Duodenal mucosa (tissue), 2 donors: ENCODE data around the gene CUL1.

Source experiments
- H3K27ac ChIP-seq: one replicate; pipeline ENCODE4 v1.7.0; 2013; ENCODE audit warnings: low read depth, low read length
- H3K27me3 ChIP-seq, 2 donors: one replicate each; pipeline ENCODE4 v1.7.0; 2013; ENCODE audit warnings: low read length in 2 of 2, control low read depth in 1 of 2; ENCODE audit not compliant: insufficient read depth in 2 of 2, control insufficient read depth in 1 of 2
- H3K36me3 ChIP-seq, 2 donors: one replicate each; pipeline ENCODE4 v1.7.0; 2013; ENCODE audit warnings: low read length in 2 of 2, control low read depth in 1 of 2; ENCODE audit not compliant: insufficient read depth in 2 of 2, control insufficient read depth in 1 of 2
- H3K4me1 ChIP-seq, 2 donors: one replicate each; pipeline ENCODE4 v1.7.0; 2013; ENCODE audit warnings: low read length in 2 of 2, control low read depth in 1 of 2; ENCODE audit not compliant: insufficient read depth in 2 of 2, control insufficient read depth in 1 of 2
- H3K4me3 ChIP-seq, 2 donors: one replicate each; pipeline ENCODE4 v1.7.0; 2013; ENCODE audit warnings: low read length in 2 of 2, low read depth in 1 of 2
- H3K9ac ChIP-seq, 2 donors: one replicate each; pipeline ENCODE4 v1.7.0; 2013; ENCODE audit warnings: low read length in 2 of 2, low read depth in 1 of 2
- H3K9me3 ChIP-seq, 2 donors: one replicate each; pipeline ENCODE4 v1.7.0; 2013; ENCODE audit warnings: low read length in 2 of 2, control low read depth in 1 of 2; ENCODE audit not compliant: control insufficient read depth in 1 of 2

CUL1 gene

DNA sequence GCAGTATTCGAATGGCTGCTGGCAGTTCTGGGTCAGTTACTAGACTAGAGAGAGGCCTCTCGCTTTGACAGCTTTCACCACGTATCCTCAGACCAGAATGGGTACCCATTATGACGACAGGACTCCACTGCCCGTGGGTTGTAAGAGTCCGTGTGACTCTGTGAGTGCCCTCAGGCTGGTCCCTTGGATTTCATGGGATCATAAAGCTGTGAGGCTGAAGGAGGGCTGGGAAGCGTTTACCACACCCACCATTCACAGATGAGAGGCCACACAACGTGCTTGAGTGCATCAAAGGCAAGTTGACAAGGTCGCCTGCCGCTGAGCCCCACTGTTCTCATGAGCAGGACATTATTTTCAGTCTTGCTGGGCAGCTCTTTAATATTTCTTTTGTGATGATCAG lies 98.1 kb downstream of the CUL1 start:
- peaks cover 32 to 88% of the 10 kb centered on the region in 2 donors for H3K36me3 ChIP-seq
- H3K27ac ChIP-seq = no peak overlapping the region
- H3K9ac ChIP-seq = no peak overlapping the region

DNA sequence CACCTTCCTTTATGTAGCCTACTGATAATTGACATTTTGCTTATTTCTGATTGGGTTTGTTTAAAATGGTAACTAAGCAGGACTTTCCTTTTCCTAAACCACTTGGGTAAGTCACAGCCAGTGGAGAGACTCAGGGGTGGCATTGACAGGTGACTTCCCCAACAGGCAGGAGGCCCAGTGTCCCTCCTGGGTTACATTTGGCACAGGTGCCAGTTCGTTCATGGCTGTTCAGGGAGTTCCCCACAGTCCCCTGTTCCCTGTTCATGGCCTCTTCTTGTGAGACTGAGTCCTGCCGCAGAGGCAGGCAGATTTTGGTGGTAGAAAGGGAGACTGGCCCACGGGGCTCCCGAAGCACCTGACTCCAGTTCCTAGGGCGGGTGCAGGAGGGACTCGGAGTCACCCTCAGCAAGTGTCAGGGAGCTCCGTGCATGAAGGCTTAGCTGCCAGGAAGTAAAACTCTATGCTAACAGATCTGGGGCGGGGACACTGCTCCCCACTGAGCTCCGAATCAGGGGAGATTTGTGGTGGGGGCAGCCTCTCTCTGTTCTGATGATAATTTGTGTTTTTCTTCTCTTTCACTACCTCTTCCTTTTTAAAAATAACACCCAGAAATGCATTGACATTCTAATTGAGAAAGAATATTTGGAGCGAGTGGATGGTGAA lies 101.3 kb downstream of the CUL1 start:
- peaks cover 32 to 73% of the 10 kb centered on the region in 2 donors for H3K36me3 ChIP-seq
- no peak overlapping the region for H3K9ac ChIP-seq
- H3K9me3 ChIP-seq = no peaks in the 10 kb centered on the region
- H3K4me1 ChIP-seq = no peaks in the 10 kb centered on the region
- no peaks in the 10 kb centered on the region for H3K27me3 ChIP-seq
- H3K27ac ChIP-seq = no peak overlapping the region
- no peak overlapping the region for H3K4me3 ChIP-seq

More for the DNA sequence above, 98.1 kb downstream of the CUL1 start:
- Histone ChIP-seq H3K4me1 (no peaks in the 10 kb centered on the region), H3K27me3 (no peaks in the 10 kb centered on the region), H3K9me3 (no peaks in the 10 kb centered on the region), H3K4me3 (no peak overlapping the region)

DNA sequence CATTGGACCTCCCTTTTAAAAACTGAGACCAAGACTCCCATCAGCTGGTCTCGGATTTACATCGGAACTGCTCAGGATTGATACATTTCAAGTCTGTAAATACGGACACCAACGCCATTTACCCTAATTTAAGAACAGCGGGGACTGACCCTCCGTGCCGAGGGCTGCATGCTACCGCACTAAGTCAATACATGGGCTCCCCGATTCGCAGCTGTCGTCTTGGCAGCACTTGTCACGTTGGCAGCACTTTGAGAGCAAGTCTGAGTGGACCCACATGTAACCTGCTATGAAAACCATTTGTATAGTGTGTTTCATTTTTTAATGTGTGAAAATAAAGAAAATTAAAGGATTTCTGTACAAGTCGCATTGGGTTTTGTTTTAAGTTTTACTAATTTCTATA lies 102.0 kb downstream of the CUL1 start:
- Histone ChIP-seq H3K9ac (no peak overlapping the region), H3K27ac (no peak overlapping the region), H3K4me1 (no peaks in the 10 kb centered on the region), H3K36me3 (peaks cover 29 to 70% of the 10 kb centered on the region in 2 donors), H3K9me3 (no peaks in the 10 kb centered on the region), H3K27me3 (no peaks in the 10 kb centered on the region), H3K4me3 (no peak overlapping the region)

DNA sequence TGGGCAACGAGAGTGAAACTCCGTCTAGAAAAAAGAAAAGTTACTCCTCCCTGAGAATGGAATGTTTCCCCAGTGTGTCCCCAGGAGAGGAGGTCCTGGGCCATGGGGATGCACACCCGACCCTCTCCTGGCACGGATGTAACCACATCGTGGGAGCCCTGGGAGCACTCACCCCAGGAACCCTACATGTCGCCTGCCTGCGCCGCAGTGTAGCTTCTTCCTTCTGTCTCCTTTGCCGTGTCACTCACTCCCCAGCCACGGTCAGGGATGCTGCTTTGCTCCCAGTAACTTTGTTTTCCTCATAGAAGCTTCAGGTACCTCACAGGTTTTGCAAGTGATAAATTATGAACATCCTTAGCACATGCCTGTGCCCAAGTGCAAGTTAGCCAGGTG lies 103.4 kb downstream of the CUL1 start:
- Histone ChIP-seq H3K4me1 (no peaks in the 10 kb centered on the region), H3K36me3 (peaks cover 23 to 68% of the 10 kb centered on the region in 2 donors), H3K9ac (no peak overlapping the region), H3K4me3 (no peak overlapping the region), H3K9me3 (no peaks in the 10 kb centered on the region), H3K27ac (no peak overlapping the region), H3K27me3 (no peaks in the 10 kb centered on the region)

DNA sequence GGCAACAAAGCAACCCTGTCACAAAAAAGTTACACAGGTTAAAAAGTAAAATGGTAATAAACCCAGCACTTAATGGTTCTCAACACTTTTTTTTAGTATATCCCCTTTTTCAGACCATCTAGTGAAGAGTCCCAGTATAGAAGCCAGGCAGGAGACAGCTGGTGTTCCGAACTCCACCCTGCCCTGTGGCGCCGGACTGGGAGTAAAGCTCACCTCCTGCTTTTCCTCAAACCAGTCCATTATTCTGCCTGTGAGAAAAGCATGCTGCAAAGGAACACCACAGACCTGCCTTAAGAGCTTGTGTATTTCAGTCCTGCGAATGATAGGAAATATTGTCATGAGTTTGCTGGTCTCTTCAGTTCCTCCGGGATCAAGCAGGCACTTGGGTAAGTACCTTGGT lies 104.4 kb downstream of the CUL1 start:
- Histone ChIP-seq H3K9ac (no peak overlapping the region), H3K36me3 (peaks cover 20 to 68% of the 10 kb centered on the region in 2 donors), H3K9me3 (no peaks in the 10 kb centered on the region), H3K27me3 (no peaks in the 10 kb centered on the region), H3K4me1 (no peaks in the 10 kb centered on the region), H3K4me3 (no peak overlapping the region), H3K27ac (no peak overlapping the region)

DNA sequence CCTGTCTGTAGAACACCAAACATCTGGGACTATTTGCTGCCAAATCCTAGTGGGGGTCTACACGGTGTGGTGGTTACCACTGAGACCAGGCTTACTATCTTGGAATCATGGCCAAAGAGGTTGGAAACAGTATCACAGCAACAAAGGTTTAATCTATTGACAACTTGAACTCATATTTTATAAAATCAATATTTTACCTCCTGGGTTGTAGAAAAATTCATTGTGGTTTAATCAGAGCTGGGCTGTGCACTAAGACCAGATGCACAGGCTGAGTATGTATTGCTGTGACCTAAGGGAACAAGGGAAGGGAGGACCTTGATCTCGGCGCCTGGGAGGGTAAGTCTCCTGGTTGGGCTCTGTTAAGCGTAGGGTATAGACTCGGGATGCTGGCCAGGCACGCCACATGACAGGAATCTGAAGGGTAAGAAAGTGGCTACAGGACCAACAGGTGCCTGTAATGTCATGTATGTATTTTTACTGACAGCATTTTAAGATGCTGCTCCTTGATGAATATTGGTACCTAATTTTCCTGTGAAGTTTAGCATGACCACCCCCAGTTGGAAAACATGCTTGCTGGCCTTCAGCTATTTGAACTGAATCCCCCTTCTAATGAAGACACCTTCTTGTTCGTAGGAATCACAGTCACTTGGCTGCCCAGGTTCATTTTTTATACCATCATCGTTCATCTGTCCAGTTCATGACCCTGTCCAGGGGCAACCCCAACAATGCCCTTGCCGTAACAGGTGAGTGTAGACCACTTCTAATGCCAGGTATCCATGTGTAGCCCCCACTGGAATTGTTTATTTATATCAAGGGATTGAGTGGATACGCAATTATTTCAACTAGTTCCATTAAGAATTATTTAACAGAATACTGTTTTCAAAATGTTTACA lies 105.9 kb downstream of the CUL1 start:
- no peaks in the 10 kb centered on the region for H3K4me1 ChIP-seq
- H3K27ac ChIP-seq = no peak overlapping the region
- no peaks in the 10 kb centered on the region for H3K9me3 ChIP-seq
- no peaks in the 10 kb centered on the region for H3K27me3 ChIP-seq
- no peak overlapping the region for H3K4me3 ChIP-seq
- peaks cover 9 to 66% of the 10 kb centered on the region in 2 donors for H3K36me3 ChIP-seq
- no peak overlapping the region for H3K9ac ChIP-seq

DNA sequence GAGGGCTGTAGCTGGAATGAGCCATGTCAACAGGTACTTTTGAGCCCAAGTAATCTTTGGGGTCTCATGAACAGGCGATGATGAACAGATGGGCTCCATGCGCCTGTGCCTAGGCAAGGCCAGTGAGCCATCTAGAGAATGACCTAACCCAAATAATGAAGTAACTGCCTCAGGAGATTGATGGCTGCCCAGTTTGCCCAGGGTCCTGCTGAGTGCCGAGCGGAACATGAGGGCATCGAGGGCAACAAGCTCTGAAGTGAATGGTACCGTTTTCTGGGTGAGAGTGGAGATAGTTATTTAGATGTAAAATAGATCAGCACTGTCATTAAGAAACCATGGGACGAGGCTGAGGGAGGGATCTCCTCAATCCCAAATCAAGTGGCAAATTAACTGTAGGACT lies 107.5 kb downstream of the CUL1 start:
- Histone ChIP-seq H3K9ac (no peak overlapping the region), H3K36me3 (peaks cover 2 to 57% of the 10 kb centered on the region in 2 donors), H3K4me3 (no peak overlapping the region), H3K9me3 (no peaks in the 10 kb centered on the region), H3K27me3 (no peaks in the 10 kb centered on the region), H3K4me1 (no peaks in the 10 kb centered on the region), H3K27ac (no peak overlapping the region)

DNA sequence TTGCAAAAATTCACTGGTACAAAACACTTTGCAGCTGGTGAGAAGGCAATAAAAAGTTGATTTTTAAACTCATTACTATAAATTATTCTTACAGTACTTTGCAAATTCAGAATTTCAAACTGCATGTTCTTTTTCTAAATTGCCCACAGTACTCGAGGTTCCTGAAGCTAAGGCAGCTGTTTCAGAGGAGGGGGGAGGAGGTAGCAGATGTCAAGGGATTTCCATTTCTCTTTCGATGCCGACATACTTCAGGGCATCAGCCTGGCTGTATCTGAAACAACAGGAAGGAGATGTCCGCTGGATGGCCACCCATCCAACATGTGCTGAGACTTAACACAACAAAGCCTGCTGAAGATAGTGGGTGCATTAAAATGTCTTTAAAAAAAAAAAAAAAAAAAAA lies 108.7 kb downstream of the CUL1 start:
- no peaks in the 10 kb centered on the region for H3K9me3 ChIP-seq

DNA sequence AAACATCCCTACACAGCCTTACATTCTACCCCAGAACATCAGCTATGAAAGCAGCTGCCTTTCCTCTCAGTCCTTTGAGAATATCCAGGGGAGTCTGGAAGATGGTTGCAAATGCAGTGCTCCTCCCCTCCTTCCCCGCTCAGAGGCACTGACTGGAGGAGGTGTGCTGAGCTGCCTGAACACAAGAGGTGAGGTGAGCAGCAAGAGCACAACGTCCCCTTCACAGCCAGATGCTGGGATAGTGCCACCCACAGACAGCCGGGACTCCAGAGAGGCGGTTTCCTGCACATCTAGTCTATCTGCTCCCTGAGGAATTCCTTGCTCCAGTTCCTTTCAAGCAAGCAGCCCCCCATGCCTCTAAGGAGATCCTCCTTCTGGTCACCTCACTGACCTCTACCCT lies 111.2 kb downstream of the CUL1 start:
- Histone ChIP-seq H3K27ac (no peak overlapping the region), H3K4me3 (no peak overlapping the region), H3K36me3 (peaks cover 6 to 49% of the 10 kb centered on the region in 2 donors), H3K27me3 (no peaks in the 10 kb centered on the region), H3K9ac (no peak overlapping the region), H3K9me3 (no peaks in the 10 kb centered on the region), H3K4me1 (no peaks in the 10 kb centered on the region)

More for the DNA sequence above, 108.7 kb downstream of the CUL1 start:
- Histone ChIP-seq H3K4me3 (no peak overlapping the region), H3K9ac (no peak overlapping the region), H3K4me1 (no peaks in the 10 kb centered on the region), H3K27me3 (no peaks in the 10 kb centered on the region), H3K27ac (no peak overlapping the region), H3K36me3 (peaks cover 6 to 54% of the 10 kb centered on the region in 2 donors)

DNA sequence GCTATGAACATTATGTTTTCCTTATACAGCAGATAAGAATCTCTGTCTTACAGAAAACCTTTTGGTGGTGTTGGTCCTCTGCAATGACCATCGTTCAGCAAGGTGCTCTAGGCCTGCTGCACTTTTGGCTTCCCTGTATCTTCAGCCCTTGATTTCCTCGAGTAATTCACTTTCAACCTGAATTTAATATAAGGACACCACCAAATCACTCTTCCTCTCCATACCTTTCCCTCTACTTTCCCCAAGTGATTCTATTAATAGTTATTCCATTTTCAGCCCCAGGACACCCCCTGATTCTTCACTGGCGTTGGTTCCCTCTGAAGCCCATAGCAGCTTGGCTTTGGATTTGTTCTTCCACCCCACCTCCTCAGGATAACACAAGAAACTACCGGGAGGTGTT lies 113.2 kb downstream of the CUL1 start:
- Histone ChIP-seq H3K9ac (no peak overlapping the region), H3K4me1 (no peaks in the 10 kb centered on the region), H3K36me3 (peaks cover 6 to 43% of the 10 kb centered on the region in 2 donors), H3K27ac (no peak overlapping the region), H3K27me3 (no peaks in the 10 kb centered on the region), H3K4me3 (no peak overlapping the region), H3K9me3 (no peaks in the 10 kb centered on the region)
